Activated CD8-positive, alpha-beta memory T cell treated with anti-CD3 and anti-CD28 coated beads, Interleukin-2, amount 50 U/mL, for 24 hours (primary cell): ENCODE data around the gene PLK2.

Experiments used
- DNase-seq: peaks from one replicate; pipeline ENCODE4 v3.0.0-alpha.2; 2020; ENCODE audit errors: extremely low read depth

PLK2 gene

DNA sequence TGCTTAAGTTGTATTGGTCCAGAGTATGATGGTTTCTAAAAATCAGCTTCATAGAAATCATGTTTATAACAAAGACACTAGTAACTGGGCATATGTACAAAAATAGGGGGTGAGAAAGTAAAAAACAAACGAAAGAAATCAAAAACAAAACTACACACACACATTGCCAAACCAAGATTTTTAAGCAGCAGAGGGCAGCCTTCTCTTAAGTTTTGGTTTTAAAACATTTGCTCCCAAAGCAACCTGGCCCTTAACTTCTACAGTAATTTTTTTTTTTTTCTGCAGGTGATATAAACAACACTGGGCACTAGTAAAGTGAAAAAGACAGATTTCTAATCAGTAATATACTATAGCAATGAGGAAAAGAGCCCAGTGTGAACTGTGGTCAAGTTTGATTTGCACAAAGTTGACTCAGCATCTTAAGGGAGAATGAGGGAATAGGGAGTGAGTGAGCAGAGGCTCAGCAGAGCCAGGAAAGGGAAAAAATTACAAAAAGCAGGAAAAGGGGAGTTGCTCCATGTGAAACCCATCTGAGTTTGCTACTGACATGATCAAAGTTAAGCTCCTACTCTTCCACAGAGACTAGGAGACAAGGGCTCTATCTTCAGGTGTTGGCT lies 18.0 kb upstream of the PLK2 start:
- no peak for DNase-seq

DNA sequence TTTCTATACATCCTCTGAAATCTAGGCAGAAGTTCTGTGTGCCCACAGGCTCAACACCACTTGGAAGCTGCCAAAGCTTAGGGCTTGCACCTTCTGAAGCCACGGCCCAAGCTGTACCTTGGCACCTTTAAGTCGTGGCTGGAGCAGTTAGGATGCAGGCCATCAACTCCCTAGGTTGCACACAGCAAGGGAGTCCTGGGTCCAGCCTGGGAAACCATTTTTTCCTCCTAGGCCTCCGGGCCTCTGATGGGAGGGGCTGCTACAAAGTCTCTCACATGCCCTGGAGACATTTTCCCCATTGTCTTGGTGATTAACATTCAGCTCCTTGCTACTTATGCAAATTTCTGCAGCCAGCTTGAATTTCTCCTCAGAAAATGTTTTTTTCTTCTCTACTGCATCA lies 15.5 kb upstream of the PLK2 start:
- DNase-seq, result no peak

DNA sequence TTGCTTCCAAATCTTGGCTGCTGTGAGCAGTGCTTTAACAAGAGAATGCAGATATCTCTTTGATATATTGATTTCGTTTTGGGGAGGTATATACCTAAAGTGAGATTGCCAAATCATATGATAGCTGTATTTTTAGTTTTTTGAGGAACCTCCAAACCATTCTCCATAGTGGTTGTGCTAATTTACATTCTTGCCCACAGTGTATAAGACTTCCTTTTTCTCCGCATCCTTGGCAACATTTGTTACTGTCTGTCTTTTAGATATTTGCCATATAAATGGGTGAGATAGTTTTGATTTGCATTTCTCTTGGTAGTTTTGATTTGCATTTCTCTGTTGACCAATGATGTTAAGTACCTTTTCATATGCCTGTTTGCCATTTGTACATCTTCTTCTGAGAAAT lies 10.0 kb upstream of the PLK2 start:
- no peak for DNase-seq

DNA sequence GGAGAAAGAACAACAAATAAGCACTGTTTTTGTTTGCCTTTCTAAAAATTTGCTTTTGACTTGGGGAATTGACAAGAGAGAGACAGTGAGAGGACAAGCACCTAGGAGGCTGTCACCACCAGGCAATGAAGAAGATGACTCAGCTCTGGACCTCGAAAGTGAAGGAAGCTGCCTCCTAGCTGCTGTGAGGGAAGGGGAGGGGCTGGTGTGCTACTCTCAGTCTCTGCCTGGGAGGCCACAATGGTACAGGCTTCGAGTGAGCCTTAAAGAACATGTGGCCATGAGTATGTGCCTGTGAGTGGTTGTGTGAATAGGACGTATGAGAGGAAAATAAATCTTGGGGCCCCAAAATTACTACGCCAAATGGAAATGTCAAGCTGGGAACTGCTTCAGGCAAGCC lies 7.1 kb upstream of the PLK2 start:
- no peak for DNase-seq

DNA sequence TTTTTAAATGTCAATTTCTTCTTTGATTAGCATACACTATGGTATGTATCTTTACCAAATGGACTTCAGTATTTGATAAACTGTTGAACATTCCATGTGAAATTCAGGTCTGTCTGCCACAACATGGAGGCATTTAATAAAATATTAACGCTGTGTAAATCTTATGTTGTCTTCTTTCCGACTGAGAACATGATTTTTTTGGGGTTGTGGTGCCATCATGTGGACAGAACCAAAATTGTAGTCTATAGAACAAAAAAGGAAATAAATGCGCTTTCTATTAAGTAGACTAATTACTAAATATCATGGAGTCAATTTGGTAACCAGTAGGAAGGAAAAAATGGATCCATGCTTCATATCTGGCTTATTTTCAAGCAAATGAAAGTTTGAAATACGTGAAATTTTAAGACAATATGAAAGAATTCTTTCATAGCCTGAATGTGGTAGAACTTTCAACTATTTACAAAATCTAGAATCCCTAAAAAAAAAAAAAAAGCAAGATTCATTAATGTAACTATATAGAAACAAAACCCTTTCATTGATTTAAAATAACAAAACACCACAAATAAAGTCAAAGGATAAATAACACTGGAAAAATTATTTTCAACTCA lies 2.8 kb upstream of the PLK2 start:
- no peak for DNase-seq

DNA sequence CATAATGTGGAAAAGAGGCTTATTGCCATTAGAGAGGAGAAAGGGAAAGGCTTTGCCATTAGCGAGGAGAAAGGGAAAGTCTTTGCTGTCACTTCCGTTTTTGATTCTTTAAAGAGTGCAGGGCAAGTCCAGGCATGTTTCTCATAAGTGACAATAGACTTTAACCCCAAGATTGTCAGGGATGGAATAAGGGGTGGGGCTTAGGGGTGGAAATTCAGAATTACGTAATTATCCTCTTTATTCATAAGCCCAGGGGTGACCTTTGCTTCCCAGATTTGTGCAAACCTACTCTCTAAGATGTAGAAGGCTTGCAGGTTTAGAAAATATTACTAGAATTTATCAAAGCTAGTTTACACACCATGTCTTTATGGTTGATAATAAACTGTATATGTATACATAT lies 2.3 kb upstream of the PLK2 start:
- no peak for DNase-seq

DNA sequence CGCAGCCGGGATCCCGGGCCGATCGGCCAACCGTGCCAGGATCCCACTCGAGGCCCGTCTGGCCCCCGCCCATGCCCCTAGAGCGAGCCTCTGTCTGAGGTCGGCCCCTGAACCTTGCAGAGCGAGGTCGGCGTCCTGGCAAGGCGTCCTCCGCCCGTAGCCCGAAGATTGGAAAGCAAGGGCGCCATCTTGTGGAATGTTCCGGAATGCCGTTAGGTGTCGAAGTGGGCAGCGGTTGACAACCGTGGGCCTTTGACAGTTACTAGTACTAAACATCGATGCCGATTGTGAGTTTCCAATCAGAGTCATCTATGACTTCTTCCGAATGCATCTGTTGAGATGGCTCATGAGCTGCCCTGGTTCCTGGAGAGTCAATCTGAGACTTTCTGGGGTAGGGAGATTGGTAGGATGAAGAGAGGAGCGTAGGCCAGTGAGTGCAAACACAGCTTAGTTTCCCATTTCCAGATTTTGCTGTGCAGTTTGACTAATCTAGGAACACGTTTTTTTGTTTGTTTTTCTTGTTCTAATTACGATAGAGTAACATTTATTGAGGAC lies 923 bp upstream of the PLK2 start:
- peak; percentile 78 for DNase-seq

DNA sequence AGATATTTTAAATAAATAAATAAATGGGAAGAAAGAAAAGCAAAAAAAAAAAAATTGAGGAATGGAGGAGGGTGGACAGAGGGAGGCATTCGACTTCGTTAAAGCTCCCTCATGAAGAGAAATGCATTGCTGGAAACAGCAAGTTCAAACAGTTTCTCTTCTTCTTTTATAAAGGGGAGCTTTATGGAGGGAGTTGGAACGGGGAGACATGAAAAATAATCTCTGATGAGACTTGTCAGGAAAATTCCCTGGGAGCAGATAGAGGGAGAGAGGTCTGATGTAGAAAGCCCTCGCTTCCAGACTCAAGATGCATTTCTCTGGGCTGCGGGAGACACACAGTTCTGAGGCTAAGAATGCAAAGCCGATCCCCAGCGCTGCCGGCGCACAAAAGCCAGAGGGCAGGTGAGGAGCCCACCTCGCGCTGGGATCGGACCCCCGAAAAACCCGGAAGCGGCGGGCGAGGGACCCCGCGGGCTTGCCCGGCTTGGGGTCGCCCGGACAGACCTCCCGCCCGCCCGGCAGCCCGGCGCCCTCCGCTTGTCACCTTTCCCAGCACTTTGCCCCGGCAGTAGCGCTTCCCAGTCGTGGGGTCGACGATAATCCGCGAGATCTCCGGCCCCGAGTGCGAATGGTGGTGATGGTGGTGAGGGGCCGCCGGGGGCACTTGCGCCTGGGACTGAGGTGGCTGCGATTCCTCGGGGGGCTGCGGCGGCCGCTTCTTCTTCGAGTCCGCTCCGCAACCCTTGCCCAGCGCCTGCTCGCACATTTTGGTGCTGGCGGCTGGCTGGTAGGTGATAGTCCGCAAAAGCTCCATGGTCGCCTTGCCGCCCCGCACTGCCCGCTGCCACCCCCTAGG lies 512 bp downstream of the PLK2 start:
- DNase-seq, result no peak

DNA sequence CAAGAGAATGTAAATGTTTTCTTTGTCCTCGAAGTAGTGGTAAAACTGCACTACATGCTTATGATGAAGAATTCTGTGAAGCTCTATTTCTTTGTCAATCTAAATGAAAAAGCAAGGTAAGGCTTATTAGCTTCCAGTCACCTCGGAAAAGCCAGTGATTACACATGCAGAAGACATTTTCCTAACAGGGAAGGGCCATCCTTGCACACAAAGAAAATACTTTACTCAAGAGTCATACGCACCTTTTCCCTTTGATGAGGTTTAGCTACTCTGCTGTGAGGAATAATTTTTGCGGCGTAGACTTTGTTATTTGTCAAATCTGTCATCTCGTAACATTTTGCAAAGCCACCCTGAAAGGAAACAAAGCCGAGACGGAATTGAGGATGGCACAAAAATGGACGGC lies 1.1 kb downstream of the PLK2 start:
- no peak for DNase-seq

DNA sequence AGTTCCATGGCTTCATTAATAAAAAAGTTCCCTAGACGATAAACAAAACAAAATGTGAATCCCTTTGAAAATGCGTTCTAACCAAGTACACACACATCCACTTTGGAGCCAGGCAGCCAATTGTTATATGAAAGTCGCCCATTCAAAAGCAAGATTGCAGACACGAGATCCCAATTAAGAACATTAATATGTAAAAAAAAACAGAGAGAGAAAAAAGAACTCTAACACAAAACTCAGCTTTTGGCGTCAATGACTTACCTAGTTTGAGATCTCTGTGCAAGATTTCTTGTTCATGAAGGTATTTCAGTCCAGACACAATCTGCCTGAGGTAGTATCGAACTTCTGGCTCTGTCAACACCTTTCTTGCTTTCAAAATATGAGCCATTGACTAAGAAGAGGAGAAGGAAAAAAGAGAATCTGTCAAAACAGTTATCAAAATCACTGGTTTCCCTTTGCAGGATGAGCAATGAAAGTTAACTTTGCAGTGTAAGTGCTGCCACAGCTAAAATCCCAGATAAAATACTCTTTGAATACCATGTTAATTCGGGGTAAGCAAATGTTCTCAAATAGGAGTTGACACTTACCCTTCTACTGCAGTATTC lies 1.6 kb downstream of the PLK2 start:
- DNase-seq, result no peak

DNA sequence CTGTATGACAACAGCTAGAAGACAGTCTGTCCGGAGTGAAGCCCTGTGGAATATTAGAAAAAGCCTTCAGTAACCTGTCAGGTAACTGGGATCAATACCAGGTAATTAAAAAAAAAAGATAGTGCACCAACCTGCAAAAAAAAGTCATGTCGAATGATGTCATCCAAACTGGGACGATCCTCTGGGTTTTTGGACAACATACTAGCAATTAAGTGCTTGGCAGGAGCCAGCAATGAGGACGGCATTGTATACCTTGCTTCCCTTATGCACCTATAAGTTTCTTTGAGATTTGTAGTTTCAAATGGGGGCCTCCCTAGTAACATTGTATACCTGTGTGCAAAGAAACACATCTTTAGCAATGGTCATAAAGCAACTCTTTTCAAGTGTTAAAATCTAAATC lies 2.8 kb downstream of the PLK2 start:
- DNase-seq, result no peak

DNA sequence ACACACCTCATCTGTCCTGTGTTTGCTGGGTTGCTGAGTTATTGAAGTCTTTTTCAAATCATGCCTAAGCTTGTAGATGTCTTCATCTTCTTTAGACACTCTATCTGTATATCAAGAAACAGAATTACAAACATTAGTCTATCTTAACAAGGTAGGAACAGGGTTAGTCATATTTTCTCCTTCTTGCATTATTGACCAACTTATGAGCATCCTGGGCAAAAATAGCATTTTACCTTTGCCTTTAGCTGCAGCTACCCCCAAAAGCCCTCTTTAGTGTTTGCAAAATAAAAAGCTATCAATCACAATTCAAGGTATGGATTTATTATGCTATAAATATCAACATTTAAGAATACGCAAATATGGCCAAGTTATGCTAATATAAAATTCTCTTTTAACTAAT lies 3.4 kb downstream of the PLK2 start:
- DNase-seq, result no peak

DNA sequence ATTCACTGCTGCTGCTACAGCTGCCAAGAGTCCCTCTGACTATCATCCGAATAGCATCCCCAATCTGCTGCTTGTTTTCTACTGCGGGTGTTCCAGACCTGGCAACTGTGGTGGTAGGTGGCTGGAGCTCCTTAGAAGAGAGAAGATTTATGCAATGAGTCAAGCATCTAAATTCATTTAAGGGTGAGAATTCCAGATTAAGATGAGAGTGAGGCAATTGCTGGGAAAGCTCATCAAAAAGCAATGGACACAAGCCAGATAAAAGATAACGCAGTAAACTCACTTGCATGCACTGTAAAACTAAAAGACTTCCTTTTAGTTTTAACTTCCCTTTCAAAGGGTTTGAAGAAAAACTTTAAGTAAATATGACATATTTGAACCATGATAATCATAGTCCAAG lies 3.9 kb downstream of the PLK2 start:
- no peak for DNase-seq

DNA sequence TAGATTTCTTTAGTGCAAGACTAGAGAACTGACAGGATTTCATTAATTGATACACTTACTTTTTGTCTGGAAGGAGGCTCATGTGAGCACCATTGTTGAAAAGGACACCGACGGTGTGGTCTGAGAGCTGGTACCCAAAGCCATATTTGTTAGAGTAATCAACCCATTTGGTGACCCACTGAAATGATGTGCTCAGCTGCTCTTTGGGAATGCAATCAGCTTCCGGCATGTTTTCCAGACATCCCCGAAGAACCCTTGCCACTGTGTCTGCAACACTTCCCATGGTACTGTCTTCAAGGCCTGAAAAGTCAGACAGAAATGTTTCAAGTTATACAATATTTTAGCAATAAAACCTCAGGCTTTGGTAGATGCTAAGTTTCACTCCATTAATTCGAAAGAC lies 4.4 kb downstream of the PLK2 start:
- DNase-seq, result no peak

DNA sequence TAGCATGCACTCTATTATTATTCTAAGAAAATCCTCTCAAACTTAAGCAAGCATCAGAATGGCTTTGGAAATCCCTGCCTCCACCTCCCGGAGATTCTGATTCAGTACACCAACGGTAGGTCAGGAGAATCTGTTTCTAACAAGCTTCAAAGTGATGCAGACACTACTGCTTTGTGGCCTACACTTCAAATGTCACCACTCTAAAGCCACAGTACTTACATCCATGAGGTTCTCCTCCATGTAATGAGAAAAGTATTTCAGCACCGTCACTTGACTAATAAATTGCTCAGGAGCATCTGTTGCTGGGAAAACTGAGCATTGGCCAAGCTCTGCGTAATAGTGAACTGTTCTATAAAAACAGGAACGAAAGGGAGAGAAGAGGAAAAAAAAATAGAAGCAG lies 4.8 kb downstream of the PLK2 start:
- no peak for DNase-seq

DNA sequence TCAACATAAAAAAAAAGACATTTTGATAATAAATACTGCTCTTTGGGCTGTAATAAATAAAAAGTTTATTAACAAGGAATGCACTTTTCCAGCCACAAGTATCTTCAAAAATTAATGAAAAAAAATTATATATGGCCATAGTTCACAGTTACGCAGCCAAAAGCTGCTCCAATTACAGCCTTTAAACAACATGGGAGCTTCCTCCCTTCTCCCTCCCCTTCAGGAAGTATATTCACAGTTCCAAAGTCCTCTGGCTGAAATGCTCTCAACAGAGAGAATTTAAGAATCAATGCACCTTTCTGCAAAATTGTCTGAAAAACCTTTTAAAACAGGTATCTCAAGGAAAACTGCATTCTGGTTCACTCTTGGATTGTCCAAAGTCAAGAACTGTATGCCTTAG lies 5.9 kb downstream of the PLK2 start:
- no peak for DNase-seq

DNA sequence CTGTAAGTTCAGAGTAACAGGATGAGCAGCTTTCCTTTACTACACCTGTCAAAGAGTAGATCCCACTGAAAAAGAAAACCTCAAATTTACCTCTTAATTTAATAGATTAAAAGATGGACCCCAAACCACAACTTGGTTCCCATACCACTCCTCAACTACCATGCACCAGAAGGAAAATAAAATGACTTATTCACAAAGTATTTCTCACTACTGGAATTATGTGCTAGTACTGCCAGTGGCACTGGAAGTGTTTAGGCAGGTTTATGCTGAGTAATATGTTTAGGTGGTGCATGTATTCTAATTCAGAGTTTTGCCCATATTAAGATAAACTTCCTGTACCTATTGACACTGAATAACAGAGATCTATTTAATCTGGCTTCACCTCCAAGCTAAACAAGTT lies 6.6 kb downstream of the PLK2 start:
- no peak for DNase-seq

DNA sequence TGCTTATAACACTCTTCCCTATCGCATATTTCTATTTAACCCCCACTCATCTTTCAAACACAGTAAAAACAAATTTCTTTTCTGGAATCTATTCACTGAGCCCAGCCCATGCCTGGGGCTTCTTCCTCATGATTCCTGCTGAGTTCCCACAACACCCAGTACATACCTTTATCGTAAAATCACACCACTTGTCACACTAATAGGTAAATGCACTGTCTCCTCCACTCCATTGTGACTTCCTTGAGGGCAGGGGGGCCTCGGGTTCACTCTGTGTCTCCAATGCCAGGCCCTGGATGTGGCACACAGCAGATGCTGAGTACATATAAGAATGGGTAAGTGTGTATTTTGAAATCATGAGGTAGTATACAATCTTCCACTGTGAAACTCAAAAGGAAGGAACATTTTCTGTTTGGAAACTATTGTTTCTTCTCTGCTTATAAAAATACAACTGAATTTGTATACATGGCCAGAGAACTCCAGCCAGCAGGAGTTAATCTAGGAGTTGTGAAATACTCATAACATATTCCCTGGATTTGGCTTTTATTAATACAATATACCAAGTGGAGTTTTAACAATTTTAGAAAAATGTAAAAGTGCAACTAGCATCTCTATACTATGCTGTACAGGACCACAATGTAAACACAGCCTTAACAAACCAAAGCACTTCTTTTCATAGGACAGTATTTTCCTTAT lies 7.2 kb downstream of the PLK2 start:
- no peak for DNase-seq

DNA sequence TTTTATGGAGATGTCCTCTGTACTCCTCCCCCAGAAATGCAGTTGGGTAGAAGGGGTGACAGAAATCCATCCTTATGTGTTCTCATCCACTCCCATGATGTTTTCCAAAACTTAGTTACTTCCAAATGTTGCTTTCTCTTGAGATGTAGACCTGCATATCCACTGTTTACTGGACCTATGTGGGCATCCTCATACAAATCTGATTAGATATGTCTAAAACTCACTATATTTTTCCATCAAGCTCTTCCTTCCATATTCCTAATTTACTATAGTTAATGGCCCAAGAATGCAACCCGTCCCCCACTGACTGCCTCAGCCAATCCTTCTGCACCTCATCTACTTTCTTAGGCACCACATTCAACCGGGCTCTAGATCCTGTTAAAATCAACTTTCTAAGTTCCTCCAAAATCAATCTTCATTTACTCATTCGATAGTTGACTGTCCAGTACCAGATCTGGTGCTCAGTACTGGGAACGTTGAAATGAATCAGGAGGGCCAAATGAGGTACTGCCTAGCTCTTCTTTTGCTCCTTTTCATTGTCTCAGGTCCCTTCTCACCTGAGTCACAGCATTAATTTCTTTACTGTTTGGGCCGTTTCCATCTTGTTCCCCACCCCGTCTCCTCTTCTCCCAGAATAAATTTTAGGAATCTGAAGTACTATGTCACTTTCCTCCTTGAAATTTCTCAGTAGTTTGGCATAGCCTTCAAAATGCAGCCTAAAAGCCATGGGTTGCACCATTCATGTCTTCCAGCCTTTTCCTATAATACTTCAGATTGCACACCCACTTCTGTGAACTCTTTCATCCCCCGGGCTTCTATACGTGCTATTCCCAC lies 7.9 kb downstream of the PLK2 start:
- no peak for DNase-seq

DNA sequence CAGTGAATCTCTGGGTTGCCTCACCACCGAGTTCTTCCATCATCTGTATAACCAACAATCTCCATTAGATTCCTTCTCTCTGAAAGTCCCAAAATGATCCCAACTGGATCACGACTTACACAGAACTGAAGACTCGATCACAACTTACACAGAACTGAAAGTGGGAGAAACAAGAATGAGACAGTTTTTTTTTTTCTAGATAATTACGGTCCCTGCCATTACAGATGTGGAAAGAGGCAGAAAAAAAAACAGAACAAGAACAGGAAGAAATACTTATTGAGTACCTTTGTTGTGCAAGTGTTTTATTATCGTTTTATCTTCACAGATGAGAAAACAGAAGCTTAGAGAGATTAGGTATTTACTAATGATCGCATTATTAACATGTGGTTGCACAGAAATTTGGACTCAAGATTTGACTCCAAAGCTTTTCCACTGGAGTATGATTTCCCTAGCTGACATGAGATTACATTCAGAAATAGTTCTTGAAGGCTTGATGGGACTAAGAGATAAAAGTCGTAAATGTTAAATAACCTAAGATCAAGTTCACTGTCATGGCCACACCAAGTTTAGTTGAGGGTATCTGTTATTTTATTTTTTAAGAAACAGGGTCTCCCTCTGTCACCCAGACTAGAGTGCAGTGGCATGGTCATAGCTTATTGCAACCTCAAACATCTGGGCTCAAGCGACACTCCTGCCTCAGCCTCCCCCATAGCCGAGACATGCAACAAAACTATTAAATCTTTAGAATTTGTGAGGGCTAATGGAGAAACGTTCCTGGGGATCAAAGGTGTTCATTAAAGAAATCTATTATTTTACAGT lies 8.9 kb downstream of the PLK2 start:
- DNase-seq, result no peak
